ENCODE results near the gene TAS2R30. TPM values are rescaled to one million over a fixed set of nuclear protein-coding genes. Genes with fewer than 3 reads are reported as not detected.

The TAS2R30 gene, protein sequence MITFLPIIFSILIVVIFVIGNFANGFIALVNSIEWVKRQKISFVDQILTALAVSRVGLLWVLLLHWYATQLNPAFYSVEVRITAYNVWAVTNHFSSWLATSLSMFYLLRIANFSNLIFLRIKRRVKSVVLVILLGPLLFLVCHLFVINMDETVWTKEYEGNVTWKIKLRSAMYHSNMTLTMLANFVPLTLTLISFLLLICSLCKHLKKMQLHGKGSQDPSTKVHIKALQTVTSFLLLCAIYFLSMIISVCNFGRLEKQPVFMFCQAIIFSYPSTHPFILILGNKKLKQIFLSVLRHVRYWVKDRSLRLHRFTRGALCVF
- 1.7 and 3.6 TPM in 2 replicates for total RNA-seq (2014; rRNA removed; shearing (Covaris generic))

DNA sequence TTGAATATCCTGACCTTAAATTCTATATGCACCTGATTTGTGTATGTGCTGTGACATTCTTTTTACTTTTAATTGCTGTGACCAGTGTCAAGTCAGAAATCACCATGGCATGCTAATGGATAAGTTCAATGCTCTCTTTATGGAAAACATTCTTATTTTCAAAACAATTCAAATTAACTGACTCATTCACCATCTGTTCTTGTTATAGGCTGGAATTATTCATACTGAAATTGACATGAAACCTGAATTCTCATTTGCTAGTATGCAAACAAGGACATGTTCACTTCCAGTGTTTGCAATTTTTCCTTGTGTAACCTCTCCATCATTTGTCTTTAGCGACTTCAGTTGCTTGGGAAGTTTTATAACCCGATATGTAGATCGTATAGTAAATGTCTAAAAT, at the start of gene TAS2R30:
TAS2R30 (minus strand) TSS at position 340 of the 400 bp plus-strand sequence. CDS start 400 bp downstream, outside the sequence.
- no peak for DNase-seq
- no peaks in the 10 kb centered on the region for H3K36me3 ChIP-seq
- no peaks in the 10 kb centered on the region for H3K4me1 ChIP-seq
- no peak within 1 kb of the TSS for H3K4me3 ChIP-seq
- no peaks in the 10 kb centered on the region for H3K27me3 ChIP-seq
- H3K9me3 ChIP-seq (replicated peaks): no peaks in the 10 kb centered on the region
- no peak within 1 kb of the TSS for H3K27ac ChIP-seq

DNA sequence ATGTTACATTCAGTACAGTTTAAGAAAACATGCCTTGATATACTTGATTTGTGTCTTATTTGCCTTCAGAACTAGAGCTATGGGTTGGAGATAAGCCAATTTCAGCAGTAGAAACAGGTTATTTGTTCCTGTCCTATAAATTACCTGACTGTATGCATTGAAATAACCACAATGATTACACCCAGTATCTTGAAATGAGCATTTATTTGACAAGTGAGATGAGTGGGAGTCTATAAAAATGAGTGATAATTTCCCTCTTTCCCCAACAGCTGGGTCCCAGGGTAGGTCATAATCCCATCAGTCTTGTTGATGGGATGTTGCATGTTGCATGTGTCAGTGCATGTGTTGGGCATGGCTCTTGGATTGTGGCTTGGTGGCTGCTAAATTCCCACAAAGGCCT, 48.6 kb upstream of the TAS2R30 start:
- no peaks in the 10 kb centered on the region for H3K9me3 ChIP-seq (replicated peaks)
- no peaks in the 10 kb centered on the region for H3K4me1 ChIP-seq
- no peaks in the 10 kb centered on the region for H3K36me3 ChIP-seq
- no peak overlapping the region for H3K4me3 ChIP-seq
- DNase-seq: no peak
- no peak overlapping the region for H3K27ac ChIP-seq
- no peaks in the 10 kb centered on the region for H3K27me3 ChIP-seq

DNA sequence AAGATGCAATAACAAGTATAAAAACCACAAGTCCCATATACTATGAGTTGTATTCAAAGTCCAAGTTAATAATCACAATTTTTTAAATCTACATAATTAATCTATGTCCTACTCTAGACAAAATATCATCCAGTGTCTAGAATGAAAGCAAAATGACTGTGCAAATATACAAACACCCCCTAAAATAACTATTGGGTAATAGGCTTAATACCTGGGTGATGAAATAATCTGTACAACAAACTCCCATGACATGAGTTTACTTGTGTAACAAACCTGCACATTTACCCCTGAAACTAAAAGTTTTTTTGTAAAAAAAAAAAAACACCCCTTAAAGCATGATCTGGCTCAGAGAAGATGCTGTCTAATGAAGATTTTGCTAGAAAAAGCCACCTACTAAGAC, 48.1 kb upstream of the TAS2R30 start:
- H3K27me3 ChIP-seq: no peaks in the 10 kb centered on the region
- no peak overlapping the region for H3K27ac ChIP-seq
- no peaks in the 10 kb centered on the region for H3K9me3 ChIP-seq (replicated peaks)
- no peaks in the 10 kb centered on the region for H3K4me1 ChIP-seq
- no peak for DNase-seq
- H3K36me3 ChIP-seq: no peaks in the 10 kb centered on the region
- H3K4me3 ChIP-seq: no peak overlapping the region

DNA sequence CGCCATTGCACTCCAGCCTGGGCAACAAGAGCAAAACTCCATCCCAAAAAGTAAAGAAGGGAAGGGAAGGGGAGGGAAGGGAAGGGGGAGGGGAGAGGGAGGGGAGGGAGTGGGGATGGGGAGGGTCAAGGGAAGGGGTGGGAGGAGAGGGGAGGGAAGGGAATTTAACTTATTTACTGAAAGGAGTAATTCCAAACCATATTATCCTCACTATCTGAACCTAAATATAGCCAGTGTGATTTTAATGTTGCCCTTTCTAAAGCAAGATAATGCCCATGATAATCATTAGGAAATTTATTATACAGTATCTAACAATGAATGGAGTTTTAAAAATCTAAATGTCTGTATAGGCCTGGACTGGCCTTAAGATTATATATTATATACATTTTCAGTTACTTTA, 43.8 kb upstream of the TAS2R30 start:
- no peaks in the 10 kb centered on the region for H3K9me3 ChIP-seq (replicated peaks)
- no peaks in the 10 kb centered on the region for H3K27me3 ChIP-seq
- H3K36me3 ChIP-seq: no peaks in the 10 kb centered on the region
- H3K4me1 ChIP-seq: no peaks in the 10 kb centered on the region
- no peak overlapping the region for H3K4me3 ChIP-seq
- no peak overlapping the region for H3K27ac ChIP-seq
- no peak for DNase-seq

DNA sequence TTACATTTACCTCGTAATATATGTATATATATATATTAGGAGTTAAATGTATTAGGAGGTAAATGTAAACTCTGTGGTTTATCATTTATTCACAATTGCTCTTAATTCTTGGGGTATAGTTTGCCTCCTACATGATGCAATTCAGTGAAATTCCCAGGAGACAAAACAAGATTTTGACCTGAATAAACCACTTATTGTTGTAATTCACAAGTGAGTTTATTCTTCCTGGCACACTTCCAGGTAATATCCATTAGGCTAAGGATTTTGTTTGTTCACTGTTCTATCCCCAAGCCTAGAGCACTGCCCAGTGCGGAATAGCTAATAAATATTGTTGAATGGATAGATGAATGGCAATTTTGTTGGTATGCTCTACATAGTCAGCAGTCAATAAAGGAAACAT, 39.6 kb upstream of the TAS2R30 start:
- Histone ChIP-seq H3K9me3 (replicated peaks) (no peaks in the 10 kb centered on the region), H3K4me1 (no peaks in the 10 kb centered on the region), H3K36me3 (peaks cover 8% of the 10 kb centered on the region; the same call in 1 of the 2 replicates), H3K27ac (no peak overlapping the region), H3K27me3 (no peaks in the 10 kb centered on the region), H3K4me3 (no peak overlapping the region)
- DNase-seq: peak in 1 of 2 experiments; percentile 13

DNA sequence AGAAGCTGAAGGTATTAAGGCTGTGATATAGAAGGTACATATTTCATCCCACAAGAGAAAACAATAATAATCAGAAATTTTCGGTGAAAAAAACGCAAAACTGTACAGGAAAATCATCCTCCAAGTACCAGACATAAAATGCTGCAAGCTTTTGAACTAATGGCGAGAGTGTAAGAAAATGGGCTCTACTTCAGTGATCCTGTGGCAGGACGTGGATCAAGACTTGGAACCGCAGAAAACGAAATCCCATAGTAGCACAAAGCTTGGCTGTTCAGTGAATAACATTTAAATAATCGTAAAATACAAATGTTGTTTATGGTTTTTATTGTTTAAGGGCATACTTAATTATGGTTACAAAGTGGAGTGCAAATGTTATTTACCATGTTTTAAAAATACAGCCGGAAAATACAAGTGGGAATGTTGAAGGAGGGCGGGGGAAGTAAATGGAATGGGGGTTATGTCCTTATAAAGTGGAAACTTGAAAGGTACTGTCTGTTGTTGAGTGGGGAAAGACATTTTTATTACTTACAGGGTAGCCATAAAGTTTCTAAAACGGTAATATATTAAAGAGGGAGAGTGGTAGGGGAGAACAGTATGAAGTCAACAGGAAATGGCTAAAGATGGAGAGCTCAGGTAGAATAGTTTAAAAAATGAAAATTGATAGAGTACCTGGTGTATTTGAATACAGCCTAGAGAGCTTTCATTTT, 37.7 kb upstream of the TAS2R30 start:
- Histone ChIP-seq H3K27me3 (no peaks in the 10 kb centered on the region), H3K9me3 (replicated peaks) (no peaks in the 10 kb centered on the region), H3K4me1 (no peaks in the 10 kb centered on the region), H3K36me3 (peaks cover 11% of the 10 kb centered on the region), H3K27ac (peak overlapping the region; percentile 99), H3K4me3 (peak overlapping the region; percentile 98)
- peak; percentile 16 to 56 for DNase-seq

DNA sequence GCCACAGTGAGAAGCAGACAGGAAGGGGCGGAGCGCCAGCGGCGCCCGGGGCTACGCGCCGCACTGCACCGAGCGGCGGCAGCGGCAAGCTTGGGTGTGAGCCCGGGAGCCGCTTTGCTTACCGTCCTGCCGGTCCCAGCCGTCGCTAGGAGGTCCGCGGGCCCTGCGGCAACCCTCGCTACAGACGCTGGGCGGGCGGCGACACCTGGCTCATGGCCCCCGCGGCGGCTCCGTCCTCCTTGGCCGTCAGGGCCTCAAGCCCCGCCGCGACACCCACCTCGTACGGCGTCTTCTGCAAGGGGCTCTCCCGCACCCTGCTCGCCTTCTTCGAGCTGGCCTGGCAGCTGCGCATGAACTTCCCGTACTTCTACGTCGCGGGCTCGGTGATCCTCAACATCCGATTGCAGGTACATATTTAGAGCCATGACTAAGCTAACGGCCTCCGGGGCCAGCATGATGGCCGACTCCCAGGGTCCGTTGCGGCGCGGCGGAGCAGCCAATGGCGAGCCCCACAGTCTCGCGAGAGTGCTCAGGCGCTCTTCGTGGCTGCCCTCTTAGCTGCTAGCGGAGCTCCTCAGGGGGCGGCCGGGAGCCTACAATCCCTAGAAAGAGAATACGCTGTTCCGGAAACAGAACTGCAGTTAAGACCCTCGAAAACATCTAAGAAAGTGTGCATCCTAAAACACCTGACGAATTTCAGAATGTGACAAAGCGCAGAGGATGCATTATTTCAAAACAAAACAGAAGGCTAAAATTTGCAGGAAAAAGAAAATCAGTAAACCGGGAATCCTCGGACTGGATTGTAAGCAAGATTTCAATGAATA, 36.9 kb upstream of the TAS2R30 start, which contains the start of gene SMIM10L1:
SMIM10L1 (plus strand) TSS at position 50 of the 824 bp plus-strand sequence; CDS start at position 213, 163 bp downstream.
- Histone ChIP-seq H3K27me3 (no peaks in the 10 kb centered on the region), H3K27ac (peak within 1 kb of the TSS; percentile 99), H3K9me3 (replicated peaks) (no peaks in the 10 kb centered on the region), H3K4me3 (peak within 1 kb of the TSS; percentile 98), H3K36me3 (peaks cover 14% of the 10 kb centered on the region), H3K4me1 (no peaks in the 10 kb centered on the region)
- peak; percentile 93 to 96 for DNase-seq

DNA sequence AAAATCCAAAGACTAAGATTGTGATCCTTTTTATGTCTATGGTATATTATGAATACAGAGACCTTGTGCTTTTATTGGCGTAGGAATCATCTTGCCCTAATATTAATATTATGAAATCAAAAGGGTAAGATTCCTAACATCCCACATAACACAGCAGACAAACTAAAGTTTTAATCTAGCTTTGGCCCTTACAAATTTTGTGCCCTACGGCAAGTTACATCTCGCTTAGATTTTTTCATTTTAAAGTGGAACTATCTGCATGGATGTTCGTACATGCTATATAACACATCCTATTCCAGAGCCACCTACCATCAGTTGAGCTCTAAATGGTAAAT, 36.3 kb upstream of the TAS2R30 start:
- H3K27ac ChIP-seq: peak overlapping the region; percentile 99
- H3K4me1 ChIP-seq: no peaks in the 10 kb centered on the region
- H3K4me3 ChIP-seq: peak overlapping the region; percentile 98
- no peaks in the 10 kb centered on the region for H3K27me3 ChIP-seq
- peaks cover 19% of the 10 kb centered on the region for H3K36me3 ChIP-seq
- DNase-seq: no peak
- no peaks in the 10 kb centered on the region for H3K9me3 ChIP-seq (replicated peaks)

DNA sequence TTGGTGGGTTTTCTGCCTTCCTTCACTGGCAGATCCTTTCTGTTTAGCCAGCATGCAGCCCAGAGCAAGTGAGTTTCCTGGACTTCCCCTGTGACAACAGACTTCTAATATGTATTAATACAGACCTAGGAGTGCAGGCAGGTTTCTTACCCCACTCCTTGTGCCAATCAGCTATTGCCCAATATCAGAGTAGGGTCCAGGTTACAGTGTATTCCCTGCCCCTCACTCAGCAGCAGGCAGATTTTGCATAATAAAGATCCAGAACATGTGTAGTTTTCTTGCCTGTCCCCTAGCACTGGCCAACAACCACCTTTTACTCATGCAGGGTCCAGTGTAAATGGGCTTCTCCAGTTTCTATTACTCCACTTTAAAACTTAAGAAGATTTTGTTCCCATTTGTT, 31.9 kb upstream of the TAS2R30 start:
- H3K27ac ChIP-seq: no peak overlapping the region
- H3K4me3 ChIP-seq: no peak overlapping the region
- no peaks in the 10 kb centered on the region for H3K27me3 ChIP-seq
- no peaks in the 10 kb centered on the region for H3K9me3 ChIP-seq (replicated peaks)
- no peaks in the 10 kb centered on the region for H3K4me1 ChIP-seq
- DNase-seq: no peak
- peaks cover 33% of the 10 kb centered on the region for H3K36me3 ChIP-seq

DNA sequence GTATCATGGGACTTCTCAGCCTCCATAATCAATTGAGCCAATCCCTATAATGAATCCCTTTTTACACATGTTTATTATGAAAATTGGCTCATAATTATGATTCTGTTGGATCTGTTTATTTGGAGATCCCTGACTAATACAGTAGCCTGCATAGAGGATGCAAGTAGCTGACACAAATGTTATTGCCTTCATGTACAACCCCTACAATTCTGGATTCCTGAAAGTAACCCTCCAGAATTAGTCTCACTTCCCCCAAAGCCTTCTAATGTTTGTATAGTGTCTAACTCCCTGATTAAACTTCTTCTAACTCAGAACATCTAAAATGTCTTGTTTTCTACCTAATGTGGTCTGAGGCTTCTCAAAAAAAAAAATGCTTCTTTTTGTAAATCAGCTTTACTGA, 29.9 kb upstream of the TAS2R30 start:
- no peaks in the 10 kb centered on the region for H3K4me1 ChIP-seq
- no peak overlapping the region for H3K4me3 ChIP-seq
- no peak for DNase-seq
- no peak overlapping the region for H3K27ac ChIP-seq
- peaks cover 44% of the 10 kb centered on the region for H3K36me3 ChIP-seq
- no peaks in the 10 kb centered on the region for H3K27me3 ChIP-seq
- no peaks in the 10 kb centered on the region for H3K9me3 ChIP-seq (replicated peaks)

DNA sequence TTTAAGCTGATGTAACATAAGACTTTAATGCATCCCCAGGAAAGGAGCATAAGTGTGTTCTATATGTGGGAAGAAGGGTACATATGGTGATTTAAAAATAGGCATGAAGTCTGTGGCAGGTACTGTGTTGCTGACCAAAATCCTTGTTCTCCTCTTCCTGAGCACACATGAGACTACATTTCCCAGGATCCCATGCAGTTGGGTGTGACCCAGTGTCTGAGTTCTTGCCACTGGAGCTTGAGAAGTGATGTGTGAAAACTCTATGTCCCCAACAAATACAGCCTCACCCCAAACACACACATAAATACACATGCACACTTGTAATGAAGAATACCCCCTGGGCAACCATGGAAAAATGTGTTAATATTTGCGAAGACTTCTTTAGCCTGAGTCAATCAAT, 28.1 kb upstream of the TAS2R30 start:
- Histone ChIP-seq H3K27ac (no peak overlapping the region), H3K36me3 (peaks cover 41% of the 10 kb centered on the region), H3K9me3 (replicated peaks) (no peaks in the 10 kb centered on the region), H3K27me3 (no peaks in the 10 kb centered on the region), H3K4me3 (no peak overlapping the region), H3K4me1 (no peaks in the 10 kb centered on the region)
- no peak for DNase-seq

DNA sequence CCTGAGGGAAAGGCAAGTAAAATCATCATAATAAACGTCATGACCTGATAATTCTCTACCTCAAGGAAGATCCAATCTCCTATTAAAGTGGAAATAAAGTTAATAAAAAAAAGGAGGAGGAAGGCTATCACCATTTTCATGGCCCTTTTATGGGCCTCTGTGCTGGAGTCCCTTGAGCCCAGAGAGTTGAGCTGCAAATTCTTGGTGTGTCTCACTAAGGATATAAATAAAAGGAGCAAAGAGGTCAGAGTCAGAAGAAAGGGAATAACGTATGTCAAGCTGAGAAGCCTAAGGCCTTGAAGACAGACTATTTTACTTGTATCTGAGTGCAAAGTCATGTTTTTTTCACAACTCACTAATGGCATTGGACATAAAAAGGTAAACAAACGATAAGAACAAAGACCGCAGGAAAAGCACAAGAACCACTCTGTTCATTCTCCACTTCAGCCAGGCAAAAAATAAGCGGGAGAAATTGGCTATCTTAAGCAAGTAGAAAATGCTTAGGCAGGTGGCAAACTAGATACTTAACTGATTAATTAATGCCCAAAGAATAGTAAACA, 24.5 kb upstream of the TAS2R30 start:
- no peak for DNase-seq
- Histone ChIP-seq H3K4me3 (no peak overlapping the region), H3K9me3 (replicated peaks) (0 out of 2 replicates have a peak, but pooled peaks cover 8% of the 10 kb centered on the region), H3K4me1 (no peaks in the 10 kb centered on the region), H3K36me3 (peaks cover 34% of the 10 kb centered on the region), H3K27me3 (no peaks in the 10 kb centered on the region), H3K27ac (no peak overlapping the region)

DNA sequence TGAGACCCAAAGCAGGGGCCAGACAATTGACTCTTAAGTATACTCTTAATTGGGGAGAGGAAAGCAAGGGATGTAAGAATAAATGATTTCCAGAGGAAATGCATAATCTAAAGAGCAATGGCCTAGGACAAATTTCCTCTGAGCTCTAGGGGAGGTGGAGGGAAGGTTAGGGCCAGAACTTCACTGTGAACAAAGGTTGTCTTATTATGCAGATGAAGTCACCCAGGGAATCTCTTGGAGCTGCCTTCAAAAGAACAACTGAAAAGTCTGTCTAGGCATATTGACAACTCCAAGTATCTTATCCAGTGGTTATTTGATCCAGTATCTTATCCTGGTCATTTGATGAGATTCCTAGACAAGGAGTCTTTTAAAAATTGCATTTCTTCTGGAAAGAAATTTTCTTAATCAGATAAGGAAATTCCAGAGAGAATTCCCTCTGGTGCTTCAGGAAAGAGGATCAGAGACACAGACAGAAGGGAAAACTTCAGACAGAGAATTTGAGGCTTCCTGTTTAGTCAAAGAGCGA, 20.0 kb upstream of the TAS2R30 start:
- Histone ChIP-seq H3K4me1 (no peaks in the 10 kb centered on the region), H3K36me3 (peaks cover 8% of the 10 kb centered on the region), H3K4me3 (no peak overlapping the region), H3K27me3 (no peaks in the 10 kb centered on the region), H3K9me3 (replicated peaks) (0 out of 2 replicates have a peak, but pooled peaks cover 8% of the 10 kb centered on the region), H3K27ac (no peak overlapping the region)
- no peak for DNase-seq

DNA sequence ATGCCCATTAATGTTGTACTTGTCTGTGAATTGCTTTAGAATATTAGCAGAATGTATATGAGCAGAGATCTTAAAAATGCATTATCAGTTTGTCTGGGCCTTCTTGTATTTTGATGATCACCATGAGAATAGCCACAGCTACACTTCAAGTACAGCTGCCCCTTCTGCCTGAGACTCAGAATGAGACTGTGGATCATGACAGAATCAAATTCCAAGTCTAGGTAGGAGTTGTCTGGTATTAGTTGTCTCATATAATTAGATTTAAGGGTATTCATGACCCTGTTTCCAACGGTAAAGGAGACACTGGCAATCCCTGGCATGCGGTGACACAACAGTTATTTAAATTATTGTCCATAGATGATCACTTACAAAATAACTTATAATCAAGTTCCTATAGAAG, 18.3 kb upstream of the TAS2R30 start:
- no peak for DNase-seq
- H3K36me3 ChIP-seq: peaks cover 4% of the 10 kb centered on the region
- H3K27ac ChIP-seq: no peak overlapping the region
- H3K4me1 ChIP-seq: no peaks in the 10 kb centered on the region
- no peak overlapping the region for H3K4me3 ChIP-seq
- H3K9me3 ChIP-seq (replicated peaks): 0 out of 2 replicates have a peak, but pooled peaks cover 8% of the 10 kb centered on the region
- H3K27me3 ChIP-seq: no peaks in the 10 kb centered on the region

All from SJCRH30 (cell line).